PFSK-1 (cell line): ENCODE measurements around the gene FAAP20.

Source experiments
- FOXP2 ChIP-seq: optimal IDR thresholded peaks from 2 replicates; pipeline ENCODE3; 2011; ENCODE audit warnings: borderline replicate concordance, control low read depth, inconsistent platforms; ENCODE audit not compliant: insufficient read depth; ENCODE audit errors: extremely low read length, extremely low read depth
- POLR2AphosphoS5 ChIP-seq: IDR thresholded peaks from 2 replicates; pipeline ENCODE4 v1.6.1; 2012; ENCODE audit warnings: low read depth, mild to moderate bottlenecking, control low read depth, low read length, moderate library complexity
- SIN3A ChIP-seq: IDR thresholded peaks from 2 replicates; pipeline ENCODE4 v1.6.1; 2012; ENCODE audit warnings: mild to moderate bottlenecking, low read length, moderate library complexity, borderline replicate concordance; ENCODE audit not compliant: insufficient read depth
- TAF1 ChIP-seq: IDR thresholded peaks from 2 replicates; pipeline ENCODE4 v1.6.1; 2012; ENCODE audit warnings: low read length, control low read depth, borderline replicate concordance; ENCODE audit not compliant: insufficient read depth

GRCh38 chr1:2198571-2198970, 4.0 kb upstream of the FAAP20 start:
- TF ChIP-seq POLR2AphosphoS5 (no peak), FOXP2 (no peak), TAF1 (no peak), SIN3A (no peak)
